ENCODE measurements around the gene AKT2.

DNA sequence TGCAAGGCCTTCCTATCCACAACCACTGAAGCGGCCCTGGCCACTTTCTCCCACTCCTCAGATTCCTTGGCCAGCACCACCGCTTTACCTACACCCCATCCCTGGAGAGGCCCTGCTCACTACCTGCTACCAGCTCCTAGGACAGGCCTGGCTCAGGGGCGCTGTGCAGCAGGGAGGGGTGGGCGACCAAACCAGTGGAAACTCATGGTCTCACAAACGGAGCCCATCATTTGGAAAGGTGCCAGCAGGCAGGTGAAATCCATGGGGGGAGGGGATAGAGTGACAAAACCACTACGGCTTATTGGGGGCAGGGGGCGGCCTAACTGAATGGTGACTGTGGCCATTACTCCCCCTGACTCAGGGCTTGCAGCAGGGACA is 35.4 kb upstream of the AKT2 start:
- no peak for TF ChIP-seq POLR2A (IDR thresholded peaks at IDR 0.05; ENCODE audit: low read depth, low read length)
- TF ChIP-seq SPI1 (IDR thresholded peaks at IDR 0.05; ENCODE audit: low read depth, low read length) = no peak
- TF ChIP-seq TAF1 (IDR thresholded peaks at IDR 0.05; ENCODE audit: low read depth, low read length) = no peak
